ENCODE measurements around the gene KISS1. TPM values are rescaled to one million over a fixed set of nuclear protein-coding genes. Genes with fewer than 3 reads are reported as not detected.
"Not testable (repeated sequence)": the region's sequence is repeated elsewhere in the genome, so short reads cannot be mapped to it uniquely, and the experiment has no call there.

Gene KISS1, protein sequence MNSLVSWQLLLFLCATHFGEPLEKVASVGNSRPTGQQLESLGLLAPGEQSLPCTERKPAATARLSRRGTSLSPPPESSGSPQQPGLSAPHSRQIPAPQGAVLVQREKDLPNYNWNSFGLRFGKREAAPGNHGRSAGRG
- total RNA-seq = not detected

DNA sequence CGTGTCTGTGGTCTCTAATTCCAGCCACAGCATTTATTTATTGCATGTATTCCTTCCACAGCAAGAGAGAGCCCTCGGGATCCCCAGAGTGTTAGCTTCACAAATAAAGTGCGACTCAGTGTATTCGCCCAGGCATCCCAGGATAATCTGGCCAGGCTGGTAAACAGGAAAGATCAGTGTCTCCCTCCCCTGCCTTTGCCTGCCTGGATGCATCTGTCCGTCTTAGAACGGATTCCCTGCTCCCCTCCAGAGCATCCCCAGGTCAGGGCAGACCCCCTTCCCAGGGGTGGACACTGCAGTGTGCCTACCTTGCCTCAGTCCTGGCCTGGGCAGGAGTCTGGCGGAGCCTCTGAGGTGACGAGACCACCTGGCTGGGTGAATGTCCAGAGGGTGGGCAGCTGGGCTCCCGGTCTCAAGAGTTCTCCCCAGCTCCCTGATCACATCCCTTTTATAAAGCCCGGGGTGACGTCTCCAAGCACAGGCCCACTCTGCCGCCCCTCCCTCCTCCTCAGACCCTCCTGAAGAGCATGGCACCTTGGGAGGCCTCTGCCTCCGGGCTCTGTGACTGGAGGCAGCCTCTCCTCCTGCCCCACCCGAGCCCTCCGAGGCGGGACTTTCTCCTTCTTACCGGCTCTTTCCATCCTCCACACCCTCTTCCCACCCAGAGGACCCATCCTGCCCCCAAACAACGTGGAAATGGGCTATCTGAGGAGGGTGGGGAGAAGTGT lies at the start of gene KISS1:
KISS1 (minus strand) TSS at position 424 of the 728 bp plus-strand sequence. CDS start 3,615 bp downstream, outside the sequence.
- H3K36me3 ChIP-seq = no peaks in the 10 kb centered on the region
- no peak for DNase-seq (ENCODE audit: extremely low spot score in 2 of 2)
- TF ChIP-seq POLR2A (IDR thresholded peaks at IDR 0.05) (no peak), POLR2AphosphoS5 (IDR thresholded peaks at IDR 0.05; ENCODE audit: insufficient read depth in 1 of 2, low read depth in 1 of 2) (no peak)
- TF ChIP-seq, protein P1, sequence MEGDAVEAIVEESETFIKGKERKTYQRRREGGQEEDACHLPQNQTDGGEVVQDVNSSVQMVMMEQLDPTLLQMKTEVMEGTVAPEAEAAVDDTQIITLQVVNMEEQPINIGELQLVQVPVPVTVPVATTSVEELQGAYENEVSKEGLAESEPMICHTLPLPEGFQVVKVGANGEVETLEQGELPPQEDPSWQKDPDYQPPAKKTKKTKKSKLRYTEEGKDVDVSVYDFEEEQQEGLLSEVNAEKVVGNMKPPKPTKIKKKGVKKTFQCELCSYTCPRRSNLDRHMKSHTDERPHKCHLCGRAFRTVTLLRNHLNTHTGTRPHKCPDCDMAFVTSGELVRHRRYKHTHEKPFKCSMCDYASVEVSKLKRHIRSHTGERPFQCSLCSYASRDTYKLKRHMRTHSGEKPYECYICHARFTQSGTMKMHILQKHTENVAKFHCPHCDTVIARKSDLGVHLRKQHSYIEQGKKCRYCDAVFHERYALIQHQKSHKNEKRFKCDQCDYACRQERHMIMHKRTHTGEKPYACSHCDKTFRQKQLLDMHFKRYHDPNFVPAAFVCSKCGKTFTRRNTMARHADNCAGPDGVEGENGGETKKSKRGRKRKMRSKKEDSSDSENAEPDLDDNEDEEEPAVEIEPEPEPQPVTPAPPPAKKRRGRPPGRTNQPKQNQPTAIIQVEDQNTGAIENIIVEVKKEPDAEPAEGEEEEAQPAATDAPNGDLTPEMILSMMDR (IDR thresholded peaks at IDR 0.05) = no peak
- H3K27ac ChIP-seq = no peak within 1 kb of the TSS
- no peak within 1 kb of the TSS for H3K4me3 ChIP-seq
- H3K9me3 ChIP-seq = no peaks in the 10 kb centered on the region
- intact Hi-C loops (cut with DNase I) = no loop called here
- H3K4me1 ChIP-seq = no peaks in the 10 kb centered on the region
- no peaks in the 10 kb centered on the region for H3K27me3 ChIP-seq

DNA sequence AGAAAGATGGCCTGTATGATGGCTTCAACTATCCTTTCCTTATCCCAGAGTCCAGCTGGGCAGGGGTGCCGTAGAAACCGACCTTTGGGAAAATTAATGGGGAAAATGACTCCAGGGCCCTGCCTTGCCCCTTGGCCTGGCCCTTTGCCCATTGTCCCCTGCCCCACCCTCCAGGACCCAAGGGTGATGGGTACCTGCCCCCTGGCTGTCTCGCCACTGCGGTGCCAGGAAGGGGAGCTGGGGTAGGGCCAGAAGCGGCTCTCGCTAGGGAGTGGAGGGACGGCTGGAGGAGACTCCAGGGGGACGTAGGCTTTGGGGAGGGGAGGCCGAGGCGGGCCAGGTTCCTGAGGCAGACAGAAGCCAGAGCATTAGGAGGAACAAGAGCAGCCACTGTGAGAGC lies 46.6 kb upstream of the KISS1 start:
- Histone ChIP-seq H3K27me3 (no peaks in the 10 kb centered on the region), H3K4me1 (no peaks in the 10 kb centered on the region), H3K36me3 (no peaks in the 10 kb centered on the region), H3K27ac (no peak overlapping the region), H3K9me3 (no peaks in the 10 kb centered on the region), H3K4me3 (no peak overlapping the region)
- intact Hi-C loops (cut with DNase I) = no loop called here
- no peak for DNase-seq (ENCODE audit: extremely low spot score in 2 of 2)
- TF ChIP-seq POLR2AphosphoS5 (IDR thresholded peaks at IDR 0.05; ENCODE audit: insufficient read depth in 1 of 2, low read depth in 1 of 2) (no peak), POLR2A (IDR thresholded peaks at IDR 0.05) (no peak)
- TF ChIP-seq, protein P1 (IDR thresholded peaks at IDR 0.05) = no peak

DNA sequence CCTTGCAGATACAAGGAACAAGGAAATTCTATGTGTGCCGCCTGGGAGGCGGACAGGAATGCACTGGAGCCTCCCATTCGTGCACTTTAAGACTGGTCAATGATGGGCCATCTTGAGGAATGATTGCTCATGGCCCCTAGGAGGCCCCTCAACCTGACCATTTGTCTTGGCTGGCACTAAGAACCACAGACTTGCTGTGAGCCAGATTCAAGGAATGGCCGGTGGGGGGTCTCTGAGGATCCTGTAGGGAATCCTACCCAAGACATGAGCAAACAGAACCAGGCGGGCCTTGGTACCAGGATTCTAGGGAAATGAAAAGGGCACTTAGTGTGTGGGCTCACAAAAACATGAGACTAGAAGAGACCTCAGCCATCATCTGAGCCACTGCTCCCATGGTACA lies 45.6 kb upstream of the KISS1 start:
- no peaks in the 10 kb centered on the region for H3K27me3 ChIP-seq
- no peak overlapping the region for H3K4me3 ChIP-seq
- DNase-seq (ENCODE audit: extremely low spot score in 2 of 2) = no peak
- H3K4me1 ChIP-seq = no peaks in the 10 kb centered on the region
- TF ChIP-seq POLR2A (IDR thresholded peaks at IDR 0.05) (no peak), POLR2AphosphoS5 (IDR thresholded peaks at IDR 0.05; ENCODE audit: insufficient read depth in 1 of 2, low read depth in 1 of 2) (no peak)
- no peak overlapping the region for H3K27ac ChIP-seq
- H3K36me3 ChIP-seq = no peaks in the 10 kb centered on the region
- no peaks in the 10 kb centered on the region for H3K9me3 ChIP-seq
- intact Hi-C loops (cut with DNase I) = no loop called here

DNA sequence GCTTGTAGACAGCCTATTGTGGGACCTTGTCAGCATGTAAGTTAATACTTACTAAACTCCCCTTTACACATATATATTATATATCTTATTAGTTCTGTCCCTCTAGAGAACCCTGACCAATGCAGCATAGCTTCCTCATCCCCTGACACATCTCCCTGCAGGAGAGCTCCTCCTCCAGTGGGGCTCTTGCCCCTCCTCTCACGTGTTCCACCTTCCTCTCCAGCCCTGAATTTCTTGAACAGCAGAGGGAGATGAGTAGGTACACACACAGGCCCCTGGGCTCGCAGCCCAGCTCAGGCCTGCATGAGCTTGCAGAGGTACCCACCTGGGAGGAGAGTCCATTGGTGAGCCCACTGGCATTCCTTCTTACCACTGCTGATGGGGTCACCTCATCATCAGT lies 44.8 kb upstream of the KISS1 start:
- no peak for TF ChIP-seq POLR2A (IDR thresholded peaks at IDR 0.05)
- TF ChIP-seq POLR2AphosphoS5 (IDR thresholded peaks at IDR 0.05; ENCODE audit: insufficient read depth in 1 of 2, low read depth in 1 of 2) = no peak
- TF ChIP-seq, protein P1 (IDR thresholded peaks at IDR 0.05) = no peak
- no peak for DNase-seq (ENCODE audit: extremely low spot score in 2 of 2)
- intact Hi-C loops (cut with DNase I) = no loop called here
- H3K9me3 ChIP-seq = no peaks in the 10 kb centered on the region
- no peak overlapping the region for H3K4me3 ChIP-seq
- no peaks in the 10 kb centered on the region for H3K36me3 ChIP-seq
- no peaks in the 10 kb centered on the region for H3K4me1 ChIP-seq
- no peaks in the 10 kb centered on the region for H3K27me3 ChIP-seq
- H3K27ac ChIP-seq = no peak overlapping the region

DNA sequence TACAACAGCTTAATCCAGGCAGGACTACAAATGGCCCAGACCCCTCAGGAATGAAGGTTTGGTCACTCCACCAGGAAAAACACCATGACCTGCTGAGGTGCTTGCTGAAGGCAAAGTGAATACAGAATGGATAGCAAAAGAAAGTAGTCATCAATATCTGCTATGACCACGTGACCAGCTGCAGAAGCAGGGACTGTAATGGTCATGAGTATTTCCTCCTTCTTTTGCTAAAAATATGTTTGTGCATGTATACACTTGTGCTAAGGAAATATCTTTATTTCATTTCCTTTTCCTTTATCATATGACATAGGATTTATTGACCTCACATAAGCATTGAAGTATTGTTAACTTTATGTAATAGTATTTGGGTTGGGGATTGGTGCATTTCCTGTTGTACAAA lies 43.9 kb upstream of the KISS1 start:
- no peaks in the 10 kb centered on the region for H3K27me3 ChIP-seq
- no peak overlapping the region for H3K27ac ChIP-seq
- intact Hi-C loops (cut with DNase I) = no loop called here
- no peaks in the 10 kb centered on the region for H3K9me3 ChIP-seq
- no peak for TF ChIP-seq POLR2A (IDR thresholded peaks at IDR 0.05)
- TF ChIP-seq POLR2AphosphoS5 (IDR thresholded peaks at IDR 0.05; ENCODE audit: insufficient read depth in 1 of 2, low read depth in 1 of 2) = no peak
- TF ChIP-seq, protein P1 (IDR thresholded peaks at IDR 0.05) = no peak
- H3K36me3 ChIP-seq = no peaks in the 10 kb centered on the region
- no peak for DNase-seq (ENCODE audit: extremely low spot score in 2 of 2)
- H3K4me1 ChIP-seq = no peaks in the 10 kb centered on the region
- no peak overlapping the region for H3K4me3 ChIP-seq

DNA sequence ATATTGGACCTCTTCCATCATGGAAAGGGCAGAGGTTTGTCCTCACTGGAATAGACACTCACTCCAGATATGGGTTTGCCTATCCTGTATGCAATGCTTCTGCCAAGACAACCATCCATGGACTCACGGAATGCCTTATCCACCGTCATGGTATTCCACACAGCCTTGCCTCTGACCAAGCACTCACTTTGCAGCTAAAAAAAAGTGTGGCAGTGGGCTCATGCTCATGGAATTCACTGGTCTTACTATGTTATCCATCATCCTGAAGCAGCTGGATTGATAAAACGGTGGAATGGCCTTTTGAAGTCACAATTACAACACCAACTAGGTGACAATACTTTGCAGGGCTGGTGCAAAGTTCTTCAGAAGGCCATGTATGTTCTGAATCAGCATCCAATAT lies 43.1 kb upstream of the KISS1 start:
- H3K4me3 ChIP-seq; H3K27ac ChIP-seq; H3K36me3 ChIP-seq; H3K4me1 ChIP-seq; DNase-seq (ENCODE audit: extremely low spot score in 2 of 2); intact Hi-C loops (cut with DNase I); H3K9me3 ChIP-seq; H3K27me3 ChIP-seq: not testable (repeated sequence)

DNA sequence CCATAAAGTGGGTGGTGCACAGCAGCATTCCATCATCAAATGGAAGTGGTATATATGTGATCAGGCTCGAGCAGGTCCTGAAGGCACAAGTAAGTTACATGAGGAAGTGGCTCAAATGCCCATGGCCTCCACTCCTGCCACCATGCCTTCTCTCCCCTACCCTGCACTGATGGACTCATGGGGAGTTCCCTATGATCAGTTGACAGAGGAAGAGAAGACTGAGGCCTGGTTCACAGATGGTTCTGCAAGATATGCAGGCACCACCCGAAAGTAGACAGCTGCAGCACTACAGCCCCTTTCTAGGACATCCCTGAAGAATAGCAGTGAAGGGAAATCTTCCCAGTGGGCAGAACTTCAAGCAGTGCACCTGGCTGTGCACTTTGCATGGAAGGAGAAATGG lies 42.2 kb upstream of the KISS1 start:
- intact Hi-C loops (cut with DNase I); DNase-seq (ENCODE audit: extremely low spot score in 2 of 2); H3K27ac ChIP-seq; H3K27me3 ChIP-seq; H3K9me3 ChIP-seq; H3K4me1 ChIP-seq; H3K4me3 ChIP-seq; H3K36me3 ChIP-seq: not testable (repeated sequence)

DNA sequence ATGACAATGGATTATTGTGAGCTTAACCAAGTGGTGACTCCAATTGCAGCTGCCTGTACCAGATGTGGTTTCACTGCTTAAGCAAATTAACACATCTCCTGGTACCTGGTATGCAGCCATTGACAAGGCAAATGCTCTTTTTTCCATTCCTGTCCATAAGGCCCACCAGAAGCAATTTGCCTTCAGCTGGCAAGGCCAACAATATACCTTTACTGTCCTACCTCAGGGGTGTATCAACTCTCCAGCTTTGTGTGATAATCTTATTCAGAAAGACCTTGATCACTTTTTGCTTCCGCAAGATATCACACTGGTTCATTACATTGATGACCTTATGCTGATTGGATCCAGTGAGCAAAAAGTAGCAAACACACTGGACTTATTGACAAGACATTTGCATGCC lies 41.2 kb upstream of the KISS1 start:
- H3K4me1 ChIP-seq; H3K27me3 ChIP-seq; intact Hi-C loops (cut with DNase I): not testable (repeated sequence)

More for the DNA sequence above, 41.2 kb upstream of the KISS1 start:
- H3K9me3 ChIP-seq; H3K4me3 ChIP-seq; DNase-seq (ENCODE audit: extremely low spot score in 2 of 2); H3K36me3 ChIP-seq; H3K27ac ChIP-seq: not testable (repeated sequence)

Data from vagina (tissue), 2 donors.